ENCODE data around the gene TADA3. TPM values are rescaled to one million over a fixed set of nuclear protein-coding genes. Genes with fewer than 3 reads are reported as not detected.

The TADA3 gene
- total and polyA plus RNA-seq, 9 of the 15 experiments (the other 6 are each of a cell fraction or from before 2014, with no cell fraction given) = 4.1 to 110 (median 74.8) TPM

DNA sequence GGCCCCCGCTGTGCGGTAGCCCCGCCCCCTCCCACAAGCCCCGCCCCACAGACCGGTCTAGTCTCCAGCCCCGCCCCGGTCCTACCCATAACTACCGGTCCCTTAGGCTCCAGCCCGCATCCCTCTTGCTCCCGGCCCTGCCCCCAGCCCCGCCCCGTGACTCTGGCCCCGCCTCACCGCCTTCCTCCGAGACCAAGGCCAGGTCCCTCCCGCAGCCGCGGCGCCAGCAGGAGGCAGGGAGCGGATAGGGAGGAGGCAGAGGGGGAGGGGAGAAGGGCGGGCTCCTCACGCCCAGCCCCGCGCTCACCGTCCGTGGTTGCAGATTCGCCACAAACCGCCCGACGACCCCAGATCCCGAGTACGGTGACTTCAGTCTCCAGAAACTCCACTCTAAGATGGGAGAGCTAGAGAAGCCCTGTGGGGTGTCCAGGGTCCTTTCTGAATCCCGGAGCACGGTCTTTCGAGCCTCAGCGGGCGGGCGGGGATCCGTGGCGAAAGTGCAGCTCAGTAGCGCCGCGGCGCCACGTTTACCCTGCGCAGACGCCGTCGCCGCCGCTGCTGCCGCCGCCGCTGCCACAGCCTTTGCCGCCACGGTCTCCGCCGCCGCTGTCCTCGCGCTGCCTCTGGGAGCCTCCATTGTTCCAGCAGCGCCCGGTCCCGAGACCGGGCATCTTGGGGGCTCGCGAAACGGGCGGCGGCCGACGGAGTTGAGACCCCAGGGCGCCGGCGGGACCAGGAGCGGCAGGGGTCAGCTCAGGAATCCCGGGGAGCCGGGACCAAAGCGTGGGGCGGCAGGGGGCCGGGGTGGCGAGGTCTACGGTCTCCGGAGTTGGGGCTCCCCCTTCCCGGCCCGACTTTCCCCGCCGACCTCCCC, 60.8 kb downstream of the TADA3 start, which contains the start of gene BRPF1 (continued):
- TF ChIP-seq, protein P1, sequence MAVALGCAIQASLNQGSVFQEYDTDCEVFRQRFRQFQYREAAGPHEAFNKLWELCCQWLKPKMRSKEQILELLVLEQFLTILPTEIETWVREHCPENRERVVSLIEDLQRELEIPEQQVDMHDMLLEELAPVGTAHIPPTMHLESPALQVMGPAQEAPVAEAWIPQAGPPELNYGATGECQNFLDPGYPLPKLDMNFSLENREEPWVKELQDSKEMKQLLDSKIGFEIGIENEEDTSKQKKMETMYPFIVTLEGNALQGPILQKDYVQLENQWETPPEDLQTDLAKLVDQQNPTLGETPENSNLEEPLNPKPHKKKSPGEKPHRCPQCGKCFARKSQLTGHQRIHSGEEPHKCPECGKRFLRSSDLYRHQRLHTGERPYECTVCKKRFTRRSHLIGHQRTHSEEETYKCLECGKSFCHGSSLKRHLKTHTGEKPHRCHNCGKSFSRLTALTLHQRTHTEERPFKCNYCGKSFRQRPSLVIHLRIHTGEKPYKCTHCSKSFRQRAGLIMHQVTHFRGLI (CRISPR knock-in tag; IDR thresholded peaks at IDR 0.05) = no peak
- TF ChIP-seq BDP1 (IDR thresholded peaks at IDR 0.05; ENCODE audit: insufficient read depth, insufficient read length) = no peak
- TF ChIP-seq, protein P2, sequence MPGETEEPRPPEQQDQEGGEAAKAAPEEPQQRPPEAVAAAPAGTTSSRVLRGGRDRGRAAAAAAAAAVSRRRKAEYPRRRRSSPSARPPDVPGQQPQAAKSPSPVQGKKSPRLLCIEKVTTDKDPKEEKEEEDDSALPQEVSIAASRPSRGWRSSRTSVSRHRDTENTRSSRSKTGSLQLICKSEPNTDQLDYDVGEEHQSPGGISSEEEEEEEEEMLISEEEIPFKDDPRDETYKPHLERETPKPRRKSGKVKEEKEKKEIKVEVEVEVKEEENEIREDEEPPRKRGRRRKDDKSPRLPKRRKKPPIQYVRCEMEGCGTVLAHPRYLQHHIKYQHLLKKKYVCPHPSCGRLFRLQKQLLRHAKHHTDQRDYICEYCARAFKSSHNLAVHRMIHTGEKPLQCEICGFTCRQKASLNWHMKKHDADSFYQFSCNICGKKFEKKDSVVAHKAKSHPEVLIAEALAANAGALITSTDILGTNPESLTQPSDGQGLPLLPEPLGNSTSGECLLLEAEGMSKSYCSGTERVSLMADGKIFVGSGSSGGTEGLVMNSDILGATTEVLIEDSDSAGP (CRISPR knock-in tag; IDR thresholded peaks at IDR 0.05) = no peak
- TF ChIP-seq CEBPB (tag; IDR thresholded peaks at IDR 0.05) = no peak
- TF ChIP-seq PPARD (CRISPR knock-in tag; IDR thresholded peaks at IDR 0.05) = no peak
- no peak for TF ChIP-seq POLR2AphosphoS2 (IDR thresholded peaks at IDR 0.05; ENCODE audit: low read length)
- TF ChIP-seq, protein P3, sequence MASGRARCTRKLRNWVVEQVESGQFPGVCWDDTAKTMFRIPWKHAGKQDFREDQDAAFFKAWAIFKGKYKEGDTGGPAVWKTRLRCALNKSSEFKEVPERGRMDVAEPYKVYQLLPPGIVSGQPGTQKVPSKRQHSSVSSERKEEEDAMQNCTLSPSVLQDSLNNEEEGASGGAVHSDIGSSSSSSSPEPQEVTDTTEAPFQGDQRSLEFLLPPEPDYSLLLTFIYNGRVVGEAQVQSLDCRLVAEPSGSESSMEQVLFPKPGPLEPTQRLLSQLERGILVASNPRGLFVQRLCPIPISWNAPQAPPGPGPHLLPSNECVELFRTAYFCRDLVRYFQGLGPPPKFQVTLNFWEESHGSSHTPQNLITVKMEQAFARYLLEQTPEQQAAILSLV (tag; IDR thresholded peaks at IDR 0.05) = no peak
- TF ChIP-seq, protein P4, sequence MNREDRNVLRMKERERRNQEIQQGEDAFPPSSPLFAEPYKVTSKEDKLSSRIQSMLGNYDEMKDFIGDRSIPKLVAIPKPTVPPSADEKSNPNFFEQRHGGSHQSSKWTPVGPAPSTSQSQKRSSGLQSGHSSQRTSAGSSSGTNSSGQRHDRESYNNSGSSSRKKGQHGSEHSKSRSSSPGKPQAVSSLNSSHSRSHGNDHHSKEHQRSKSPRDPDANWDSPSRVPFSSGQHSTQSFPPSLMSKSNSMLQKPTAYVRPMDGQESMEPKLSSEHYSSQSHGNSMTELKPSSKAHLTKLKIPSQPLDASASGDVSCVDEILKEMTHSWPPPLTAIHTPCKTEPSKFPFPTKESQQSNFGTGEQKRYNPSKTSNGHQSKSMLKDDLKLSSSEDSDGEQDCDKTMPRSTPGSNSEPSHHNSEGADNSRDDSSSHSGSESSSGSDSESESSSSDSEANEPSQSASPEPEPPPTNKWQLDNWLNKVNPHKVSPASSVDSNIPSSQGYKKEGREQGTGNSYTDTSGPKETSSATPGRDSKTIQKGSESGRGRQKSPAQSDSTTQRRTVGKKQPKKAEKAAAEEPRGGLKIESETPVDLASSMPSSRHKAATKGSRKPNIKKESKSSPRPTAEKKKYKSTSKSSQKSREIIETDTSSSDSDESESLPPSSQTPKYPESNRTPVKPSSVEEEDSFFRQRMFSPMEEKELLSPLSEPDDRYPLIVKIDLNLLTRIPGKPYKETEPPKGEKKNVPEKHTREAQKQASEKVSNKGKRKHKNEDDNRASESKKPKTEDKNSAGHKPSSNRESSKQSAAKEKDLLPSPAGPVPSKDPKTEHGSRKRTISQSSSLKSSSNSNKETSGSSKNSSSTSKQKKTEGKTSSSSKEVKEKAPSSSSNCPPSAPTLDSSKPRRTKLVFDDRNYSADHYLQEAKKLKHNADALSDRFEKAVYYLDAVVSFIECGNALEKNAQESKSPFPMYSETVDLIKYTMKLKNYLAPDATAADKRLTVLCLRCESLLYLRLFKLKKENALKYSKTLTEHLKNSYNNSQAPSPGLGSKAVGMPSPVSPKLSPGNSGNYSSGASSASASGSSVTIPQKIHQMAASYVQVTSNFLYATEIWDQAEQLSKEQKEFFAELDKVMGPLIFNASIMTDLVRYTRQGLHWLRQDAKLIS (CRISPR knock-in tag; IDR thresholded peaks at IDR 0.05) = no peak
- no peak for TF ChIP-seq NFRKB (IDR thresholded peaks at IDR 0.05; ENCODE audit: low read depth)
- peak in 1 of 2 experiments; percentile 54; a peak in 1 of 4 replicates for TF ChIP-seq RCOR1 (IDR thresholded peaks at IDR 0.05; ENCODE audit: borderline replicate concordance in 1 of 2, low read depth in 2 of 2, low read length in 2 of 2)
- TF ChIP-seq SAP30 (IDR thresholded peaks at IDR 0.05; ENCODE audit: borderline replicate concordance, insufficient read depth, low read depth, low read length, poor library complexity, severe bottlenecking) = peak; percentile 76
- TF ChIP-seq, protein P5, sequence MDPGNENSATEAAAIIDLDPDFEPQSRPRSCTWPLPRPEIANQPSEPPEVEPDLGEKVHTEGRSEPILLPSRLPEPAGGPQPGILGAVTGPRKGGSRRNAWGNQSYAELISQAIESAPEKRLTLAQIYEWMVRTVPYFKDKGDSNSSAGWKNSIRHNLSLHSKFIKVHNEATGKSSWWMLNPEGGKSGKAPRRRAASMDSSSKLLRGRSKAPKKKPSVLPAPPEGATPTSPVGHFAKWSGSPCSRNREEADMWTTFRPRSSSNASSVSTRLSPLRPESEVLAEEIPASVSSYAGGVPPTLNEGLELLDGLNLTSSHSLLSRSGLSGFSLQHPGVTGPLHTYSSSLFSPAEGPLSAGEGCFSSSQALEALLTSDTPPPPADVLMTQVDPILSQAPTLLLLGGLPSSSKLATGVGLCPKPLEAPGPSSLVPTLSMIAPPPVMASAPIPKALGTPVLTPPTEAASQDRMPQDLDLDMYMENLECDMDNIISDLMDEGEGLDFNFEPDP (CRISPR knock-in tag; IDR thresholded peaks at IDR 0.05) = no peak
- peak; percentile 74 for TF ChIP-seq CHD2 (IDR thresholded peaks at IDR 0.05; ENCODE audit: low read depth, low read length)
- TF ChIP-seq, protein P6, sequence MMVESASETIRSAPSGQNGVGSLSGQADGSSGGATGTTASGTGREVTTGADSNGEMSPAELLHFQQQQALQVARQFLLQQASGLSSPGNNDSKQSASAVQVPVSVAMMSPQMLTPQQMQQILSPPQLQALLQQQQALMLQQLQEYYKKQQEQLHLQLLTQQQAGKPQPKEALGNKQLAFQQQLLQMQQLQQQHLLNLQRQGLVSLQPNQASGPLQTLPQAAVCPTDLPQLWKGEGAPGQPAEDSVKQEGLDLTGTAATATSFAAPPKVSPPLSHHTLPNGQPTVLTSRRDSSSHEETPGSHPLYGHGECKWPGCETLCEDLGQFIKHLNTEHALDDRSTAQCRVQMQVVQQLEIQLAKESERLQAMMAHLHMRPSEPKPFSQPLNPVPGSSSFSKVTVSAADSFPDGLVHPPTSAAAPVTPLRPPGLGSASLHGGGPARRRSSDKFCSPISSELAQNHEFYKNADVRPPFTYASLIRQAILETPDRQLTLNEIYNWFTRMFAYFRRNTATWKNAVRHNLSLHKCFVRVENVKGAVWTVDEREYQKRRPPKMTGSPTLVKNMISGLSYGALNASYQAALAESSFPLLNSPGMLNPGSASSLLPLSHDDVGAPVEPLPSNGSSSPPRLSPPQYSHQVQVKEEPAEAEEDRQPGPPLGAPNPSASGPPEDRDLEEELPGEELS (CRISPR knock-in tag; IDR thresholded peaks at IDR 0.05; ENCODE audit: borderline replicate concordance) = no peak

All from K562 (cell line).